PC-9 (cell line): ENCODE measurements around the gene HOOK1.

Experiments
- EZH2 ChIP-seq: fragments of 200-600 bp; sonication (generic); IDR thresholded peaks from 2 replicates; pipeline ENCODE4 v1.8.0; 2017; ENCODE audit warnings: antibody characterized with exemption, low read depth
- TF ChIP-seq, protein P1 (sequence below): fragments of 200-600 bp; sonication (generic); conservative IDR thresholded peaks from 2 replicates; pipeline ENCODE4 v1.6.1; 2017; ENCODE audit warnings: mixed run types, antibody characterized with exemption, mild to moderate bottlenecking, moderate library complexity

DNA sequence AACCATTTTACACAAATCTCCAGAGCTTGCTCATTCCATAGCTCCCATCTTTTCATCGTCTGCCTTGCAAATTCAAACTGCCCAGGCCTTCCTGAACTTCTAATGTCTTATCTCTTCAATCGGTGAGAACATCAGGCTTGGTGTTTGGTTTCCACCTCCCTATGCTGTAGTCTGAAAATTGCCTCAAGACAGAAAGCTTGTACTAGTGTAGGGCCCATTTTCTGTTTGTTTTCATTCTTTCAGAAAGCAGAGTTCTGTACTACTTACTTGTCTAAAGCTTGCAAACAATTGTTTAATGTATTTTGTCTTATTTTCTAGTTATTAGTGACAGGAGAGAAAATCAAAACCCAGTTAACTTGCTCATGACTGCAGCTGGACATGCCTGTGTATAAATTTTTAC lies 16.8 kb downstream of the HOOK1 start:
- no peak for TF ChIP-seq EZH2
- TF ChIP-seq, protein P1, sequence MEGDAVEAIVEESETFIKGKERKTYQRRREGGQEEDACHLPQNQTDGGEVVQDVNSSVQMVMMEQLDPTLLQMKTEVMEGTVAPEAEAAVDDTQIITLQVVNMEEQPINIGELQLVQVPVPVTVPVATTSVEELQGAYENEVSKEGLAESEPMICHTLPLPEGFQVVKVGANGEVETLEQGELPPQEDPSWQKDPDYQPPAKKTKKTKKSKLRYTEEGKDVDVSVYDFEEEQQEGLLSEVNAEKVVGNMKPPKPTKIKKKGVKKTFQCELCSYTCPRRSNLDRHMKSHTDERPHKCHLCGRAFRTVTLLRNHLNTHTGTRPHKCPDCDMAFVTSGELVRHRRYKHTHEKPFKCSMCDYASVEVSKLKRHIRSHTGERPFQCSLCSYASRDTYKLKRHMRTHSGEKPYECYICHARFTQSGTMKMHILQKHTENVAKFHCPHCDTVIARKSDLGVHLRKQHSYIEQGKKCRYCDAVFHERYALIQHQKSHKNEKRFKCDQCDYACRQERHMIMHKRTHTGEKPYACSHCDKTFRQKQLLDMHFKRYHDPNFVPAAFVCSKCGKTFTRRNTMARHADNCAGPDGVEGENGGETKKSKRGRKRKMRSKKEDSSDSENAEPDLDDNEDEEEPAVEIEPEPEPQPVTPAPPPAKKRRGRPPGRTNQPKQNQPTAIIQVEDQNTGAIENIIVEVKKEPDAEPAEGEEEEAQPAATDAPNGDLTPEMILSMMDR, result no peak
